Astrocyte (in vitro differentiated cells and primary cell): ENCODE data around the gene PTPRN2. TPM values are rescaled to one million over a fixed set of nuclear protein-coding genes. Genes with fewer than 3 reads are reported as not detected.

ENCODE experiments used
- DNase-seq: peaks from one replicate; pipeline ENCODE4 v3.0.0-alpha.2; 2010; ENCODE audit warnings: low read depth
- FAIRE-seq: peaks from 2 replicates; lab custom pipeline; 2011; peaks lifted over from hg19 to GRCh38; lab: Jason Lieb, UNC
- H2AFZ ChIP-seq: 2 replicates; pipeline ENCODE4 v1.6.0; 2012; ENCODE audit warnings: low read depth, low read length, inconsistent platforms
- H3K27ac ChIP-seq: 2 replicates; pipeline ENCODE4 v1.5.1; 2011; ENCODE audit warnings: low read depth, low read length, inconsistent platforms
- H3K27me3 ChIP-seq: 2 replicates; pipeline ENCODE4 v1.6.0; 2011; ENCODE audit warnings: low read length, inconsistent platforms; ENCODE audit not compliant: insufficient read depth
- H3K36me3 ChIP-seq: 2 replicates; pipeline ENCODE4 v1.5.1; 2011; ENCODE audit warnings: low read length, inconsistent platforms; ENCODE audit not compliant: insufficient read depth
- H3K4me1 ChIP-seq: 2 replicates; pipeline ENCODE4 v1.5.1; 2011; ENCODE audit warnings: low read length, inconsistent platforms; ENCODE audit not compliant: insufficient read depth
- H3K4me2 ChIP-seq: 2 replicates; pipeline ENCODE4 v1.6.0; 2012; ENCODE audit warnings: low read length, inconsistent platforms
- H3K4me3 ChIP-seq: 2 replicates; pipeline ENCODE4 v1.5.1; 2011; ENCODE audit warnings: low read depth, mild to moderate bottlenecking, low read length, inconsistent platforms; ENCODE audit not compliant: insufficient read depth
- H3K79me2 ChIP-seq: 2 replicates; pipeline ENCODE4 v1.6.0; 2012; ENCODE audit warnings: mild to moderate bottlenecking, low read length, inconsistent platforms; ENCODE audit not compliant: insufficient read depth
- H3K9ac ChIP-seq: 2 replicates; pipeline ENCODE4 v1.6.0; 2012; ENCODE audit warnings: mild to moderate bottlenecking, low read length, inconsistent platforms
- H3K9me3 ChIP-seq: 2 replicates; pipeline ENCODE4 v1.5.1; 2012; ENCODE audit warnings: low read depth, mild to moderate bottlenecking, low read length, inconsistent platforms; ENCODE audit not compliant: insufficient read depth
- H4K20me1 ChIP-seq: 2 replicates; pipeline ENCODE4 v1.6.0; 2012; ENCODE audit warnings: low read length, inconsistent platforms; ENCODE audit not compliant: insufficient read depth
- H3K27ac Mint-ChIP-seq: one replicate; pipeline ENCODE4 v1.8.0; 2021; ENCODE audit warnings: mild to moderate bottlenecking, mixed read lengths; ENCODE audit not compliant: unreplicated experiment
- H3K27me3 Mint-ChIP-seq: one replicate; pipeline ENCODE4 v1.8.0; 2021; ENCODE audit warnings: low read depth, mixed read lengths; ENCODE audit not compliant: unreplicated experiment
- H3K36me3 Mint-ChIP-seq: one replicate; pipeline ENCODE4 v1.8.0; 2021; ENCODE audit warnings: low read depth, mixed read lengths; ENCODE audit not compliant: unreplicated experiment
- H3K4me1 Mint-ChIP-seq: one replicate; pipeline ENCODE4 v1.8.0; 2021; ENCODE audit warnings: low read depth, mixed read lengths; ENCODE audit not compliant: unreplicated experiment
- H3K4me3 Mint-ChIP-seq: one replicate; pipeline ENCODE4 v1.8.0; 2021; ENCODE audit warnings: mild to moderate bottlenecking, moderate library complexity, mixed read lengths; ENCODE audit not compliant: unreplicated experiment
- H3K9me3 Mint-ChIP-seq: one replicate; pipeline ENCODE4 v1.8.0; 2021; ENCODE audit warnings: mild to moderate bottlenecking, mixed read lengths; ENCODE audit not compliant: unreplicated experiment
- CTCF ChIP-seq: IDR thresholded peaks from 2 replicates; pipeline ENCODE4 v1.5.1; 2011; ENCODE audit warnings: low read depth, mild to moderate bottlenecking, inconsistent platforms, low read length, moderate library complexity; ENCODE audit not compliant: insufficient read depth
- EZH2 ChIP-seq: IDR thresholded peaks from 2 replicates; pipeline ENCODE4 v1.6.1; 2012; ENCODE audit warnings: mild to moderate bottlenecking, low read length, inconsistent platforms; ENCODE audit not compliant: insufficient read depth
- total RNA-seq: library from RNA; stranded (reverse); gene quantifications from 2 replicates; pipeline ENCODE4 v1.2.1, GENCODE V29; 2021

PTPRN2 gene
- total RNA-seq, 1 donor from 2014 or later: 0.09 TPM

GRCh38 chr7:158364451-158364850, 223.2 kb downstream of the PTPRN2 start:
- FAIRE-seq: no peak
- Histone ChIP-seq H3K9ac (no peak overlapping the region), H4K20me1 (no peaks in the 10 kb centered on the region), H3K4me2 (no peak overlapping the region), H3K4me3 (no peak overlapping the region), H3K36me3 (no peaks in the 10 kb centered on the region), H3K4me1 (no peaks in the 10 kb centered on the region), H2AFZ (no peak overlapping the region), H3K27ac (no peak overlapping the region), H3K9me3 (peaks cover 11% of the 10 kb centered on the region), H3K27me3 (no peaks in the 10 kb centered on the region), H3K79me2 (no peaks in the 10 kb centered on the region)
- H3K27ac Mint-ChIP-seq: no peak overlapping the region
- no peak for DNase-seq
- H3K36me3 Mint-ChIP-seq: no peaks in the 10 kb centered on the region
- H3K9me3 Mint-ChIP-seq: peaks cover 25% of the 10 kb centered on the region
- H3K4me3 Mint-ChIP-seq: no peak overlapping the region
- H3K4me1 Mint-ChIP-seq: no peaks in the 10 kb centered on the region
- TF ChIP-seq CTCF: no peak
- no peak for TF ChIP-seq EZH2
- no peaks in the 10 kb centered on the region for H3K27me3 Mint-ChIP-seq

GRCh38 chr7:158362912-158363905, 224.4 kb downstream of the PTPRN2 start:
- H3K36me3 ChIP-seq: no peaks in the 10 kb centered on the region
- Mint-ChIP-seq H3K4me1 (no peaks in the 10 kb centered on the region), H3K27me3 (no peaks in the 10 kb centered on the region), H3K4me3 (no peak overlapping the region), H3K36me3 (no peaks in the 10 kb centered on the region), H3K9me3 (peaks cover 26% of the 10 kb centered on the region), H3K27ac (no peak overlapping the region)
- no peaks in the 10 kb centered on the region for H3K4me1 ChIP-seq
- no peak overlapping the region for H3K27ac ChIP-seq
- H3K9me3 ChIP-seq: peaks cover 8% of the 10 kb centered on the region
- TF ChIP-seq CTCF (no peak), EZH2 (no peak)
- H3K4me2 ChIP-seq: no peak overlapping the region
- DNase-seq (no peak), FAIRE-seq (no peak)
- no peak overlapping the region for H2AFZ ChIP-seq
- H3K27me3 ChIP-seq: no peaks in the 10 kb centered on the region
- no peak overlapping the region for H3K9ac ChIP-seq
- no peak overlapping the region for H3K4me3 ChIP-seq
- no peaks in the 10 kb centered on the region for H4K20me1 ChIP-seq
- no peaks in the 10 kb centered on the region for H3K79me2 ChIP-seq

GRCh38 chr7:158362001-158362400, 225.6 kb downstream of the PTPRN2 start:
- FAIRE-seq: no peak
- no peaks in the 10 kb centered on the region for H3K4me1 ChIP-seq
- no peak overlapping the region for H3K4me2 ChIP-seq
- H4K20me1 ChIP-seq: no peaks in the 10 kb centered on the region
- no peaks in the 10 kb centered on the region for H3K36me3 ChIP-seq
- H3K27ac ChIP-seq: no peak overlapping the region
- H3K9ac ChIP-seq: no peak overlapping the region
- no peak overlapping the region for H3K4me3 ChIP-seq
- Mint-ChIP-seq H3K27ac (no peak overlapping the region), H3K4me3 (no peak overlapping the region), H3K27me3 (no peaks in the 10 kb centered on the region), H3K9me3 (peaks cover 33% of the 10 kb centered on the region), H3K4me1 (no peaks in the 10 kb centered on the region), H3K36me3 (no peaks in the 10 kb centered on the region)
- H3K79me2 ChIP-seq: no peaks in the 10 kb centered on the region
- peaks cover 8% of the 10 kb centered on the region for H3K9me3 ChIP-seq
- H3K27me3 ChIP-seq: no peaks in the 10 kb centered on the region
- DNase-seq: no peak
- H2AFZ ChIP-seq: no peak overlapping the region
- TF ChIP-seq EZH2 (no peak), CTCF (no peak)
